ENCODE data around the gene MAPK11.

The MAPK11 gene

DNA sequence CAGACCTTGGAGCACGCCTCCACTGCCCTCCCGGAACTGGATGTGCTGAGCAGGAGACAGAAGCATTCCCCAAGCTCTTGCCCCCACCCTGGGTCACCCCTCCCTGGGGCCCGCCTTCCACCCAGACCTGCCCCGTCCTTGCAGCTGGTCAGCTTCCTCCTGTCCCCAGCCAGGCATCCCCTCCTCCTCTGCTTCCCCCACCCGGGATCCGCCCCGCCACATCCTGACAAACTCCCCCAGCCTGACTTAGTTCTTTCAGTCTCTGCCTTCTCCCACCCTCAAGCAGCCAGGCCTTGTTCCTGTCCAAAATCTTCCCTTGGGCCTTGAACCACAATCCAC is 38.4 kb upstream of the MAPK11 start:
- peak; percentile 55 for TF ChIP-seq POLR2AphosphoS5 (IDR thresholded peaks at IDR 0.05; ENCODE audit: low read depth, low read length)
- peak; percentile 35 for TF ChIP-seq FOXP2 (optimal IDR thresholded peaks at IDR 0.05; ENCODE audit: borderline replicate concordance, extremely low read depth, extremely low read length, insufficient read depth)
- TF ChIP-seq, protein P1, sequence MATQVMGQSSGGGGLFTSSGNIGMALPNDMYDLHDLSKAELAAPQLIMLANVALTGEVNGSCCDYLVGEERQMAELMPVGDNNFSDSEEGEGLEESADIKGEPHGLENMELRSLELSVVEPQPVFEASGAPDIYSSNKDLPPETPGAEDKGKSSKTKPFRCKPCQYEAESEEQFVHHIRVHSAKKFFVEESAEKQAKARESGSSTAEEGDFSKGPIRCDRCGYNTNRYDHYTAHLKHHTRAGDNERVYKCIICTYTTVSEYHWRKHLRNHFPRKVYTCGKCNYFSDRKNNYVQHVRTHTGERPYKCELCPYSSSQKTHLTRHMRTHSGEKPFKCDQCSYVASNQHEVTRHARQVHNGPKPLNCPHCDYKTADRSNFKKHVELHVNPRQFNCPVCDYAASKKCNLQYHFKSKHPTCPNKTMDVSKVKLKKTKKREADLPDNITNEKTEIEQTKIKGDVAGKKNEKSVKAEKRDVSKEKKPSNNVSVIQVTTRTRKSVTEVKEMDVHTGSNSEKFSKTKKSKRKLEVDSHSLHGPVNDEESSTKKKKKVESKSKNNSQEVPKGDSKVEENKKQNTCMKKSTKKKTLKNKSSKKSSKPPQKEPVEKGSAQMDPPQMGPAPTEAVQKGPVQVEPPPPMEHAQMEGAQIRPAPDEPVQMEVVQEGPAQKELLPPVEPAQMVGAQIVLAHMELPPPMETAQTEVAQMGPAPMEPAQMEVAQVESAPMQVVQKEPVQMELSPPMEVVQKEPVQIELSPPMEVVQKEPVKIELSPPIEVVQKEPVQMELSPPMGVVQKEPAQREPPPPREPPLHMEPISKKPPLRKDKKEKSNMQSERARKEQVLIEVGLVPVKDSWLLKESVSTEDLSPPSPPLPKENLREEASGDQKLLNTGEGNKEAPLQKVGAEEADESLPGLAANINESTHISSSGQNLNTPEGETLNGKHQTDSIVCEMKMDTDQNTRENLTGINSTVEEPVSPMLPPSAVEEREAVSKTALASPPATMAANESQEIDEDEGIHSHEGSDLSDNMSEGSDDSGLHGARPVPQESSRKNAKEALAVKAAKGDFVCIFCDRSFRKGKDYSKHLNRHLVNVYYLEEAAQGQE (IDR thresholded peaks at IDR 0.05; ENCODE audit: insufficient read depth in 1 of 2, low read depth in 2 of 2, low read length in 2 of 2), result 0 out of 4 replicates have a peak, but pooled peaks of 1 of the 2 experiments have one; percentile 28
- TF ChIP-seq TAF1 (IDR thresholded peaks at IDR 0.05; ENCODE audit: borderline replicate concordance, insufficient read depth, low read length), result peak; percentile 39; the same call in 1 of the 2 replicates
- 0 out of 2 replicates have a peak, but pooled peaks have one; percentile 59 for TF ChIP-seq SIN3A (IDR thresholded peaks at IDR 0.05; ENCODE audit: borderline replicate concordance, insufficient read depth, low read length)

DNA sequence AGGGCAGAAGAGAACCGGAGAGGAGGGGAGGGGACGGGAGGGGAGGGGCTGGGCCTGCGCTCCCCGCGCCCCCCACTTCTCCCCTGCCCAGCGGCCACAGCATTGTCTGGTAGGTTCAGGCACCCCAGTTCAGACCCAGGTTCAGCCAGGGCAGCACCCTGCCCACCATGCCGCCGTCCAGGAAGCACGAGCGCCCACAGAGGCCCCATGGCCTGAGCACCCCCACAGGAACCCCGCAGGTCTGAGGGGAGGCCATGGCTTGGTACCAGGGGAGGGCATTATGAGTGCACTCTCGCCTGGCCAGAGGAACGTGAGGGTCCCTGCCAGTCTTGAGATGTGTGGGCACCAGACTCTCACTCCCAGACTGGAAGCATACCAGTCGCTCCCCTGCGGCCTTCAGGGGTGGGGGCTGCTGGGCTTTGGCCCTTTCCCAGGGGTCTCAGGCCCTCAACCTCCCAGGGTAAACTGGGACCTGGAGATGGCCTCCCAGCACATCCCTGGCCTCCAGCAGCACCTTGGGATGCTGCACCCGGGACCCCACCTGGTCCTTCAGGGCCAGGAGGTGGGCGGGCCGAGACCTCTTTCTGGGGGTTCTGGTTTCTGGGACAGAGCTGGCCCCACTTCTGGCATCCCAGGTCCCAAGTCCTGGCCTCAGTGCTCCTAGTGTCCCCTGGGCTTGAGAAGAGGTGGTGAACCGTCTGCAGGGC is 37.9 kb upstream of the MAPK11 start:
- TF ChIP-seq TAF1 (IDR thresholded peaks at IDR 0.05; ENCODE audit: borderline replicate concordance, insufficient read depth, low read length) (no peak), SIN3A (IDR thresholded peaks at IDR 0.05; ENCODE audit: borderline replicate concordance, insufficient read depth, low read length) (no peak), FOXP2 (optimal IDR thresholded peaks at IDR 0.05; ENCODE audit: borderline replicate concordance, extremely low read depth, extremely low read length, insufficient read depth) (no peak), POLR2AphosphoS5 (IDR thresholded peaks at IDR 0.05; ENCODE audit: low read depth, low read length) (no peak)
- TF ChIP-seq, protein P1 (IDR thresholded peaks at IDR 0.05; ENCODE audit: insufficient read depth in 1 of 2, low read depth in 2 of 2, low read length in 2 of 2), result no peak

DNA sequence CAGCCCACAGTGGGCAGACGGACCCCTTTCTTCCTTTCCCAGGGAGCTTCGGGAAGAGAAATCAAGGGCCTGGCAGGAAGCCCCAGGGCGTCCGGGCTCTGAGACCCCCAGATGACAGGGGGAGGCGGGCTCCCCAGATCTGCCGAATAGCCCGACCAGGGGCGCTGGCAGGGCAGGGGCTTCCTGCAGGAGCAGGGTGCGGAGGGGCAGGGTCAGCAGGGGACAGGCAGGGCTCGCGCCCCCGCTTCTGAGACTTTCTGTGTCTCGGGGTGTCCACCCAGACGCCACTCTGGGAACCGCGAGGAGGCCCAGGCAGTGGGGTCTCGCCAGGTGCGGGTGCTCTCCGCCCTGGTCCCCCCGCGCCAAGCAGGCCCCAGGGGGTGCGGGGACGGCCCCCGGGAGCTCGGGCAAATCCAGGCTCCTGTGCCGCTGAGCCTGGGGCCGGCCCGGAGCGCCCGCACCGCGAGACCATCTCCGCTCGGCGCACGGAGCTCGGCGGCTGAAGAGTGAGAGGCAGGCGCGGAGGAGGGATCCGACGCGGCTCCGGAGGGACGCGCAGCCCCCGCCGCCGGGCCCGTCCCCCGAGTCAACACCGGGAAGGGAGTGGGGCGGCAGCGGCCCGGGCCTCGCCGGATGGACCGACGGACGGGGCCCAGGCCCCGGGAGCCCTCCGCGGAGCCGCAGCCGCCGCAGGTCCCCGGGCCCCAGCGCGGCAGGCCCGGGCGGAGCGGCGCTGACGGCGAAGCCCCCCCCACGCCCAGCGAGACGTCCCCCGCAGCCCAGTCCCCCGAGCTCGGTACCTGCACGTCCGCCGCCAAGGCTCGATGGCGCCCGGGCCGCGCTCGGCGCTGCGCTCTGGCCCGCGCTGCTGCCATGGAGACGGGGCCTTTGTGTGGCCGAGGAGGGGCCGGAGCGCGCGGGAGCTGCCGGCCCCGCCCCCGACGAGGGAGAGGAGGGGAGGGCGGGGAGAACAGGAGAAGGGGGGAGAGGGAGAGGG is 36.9 kb upstream of the MAPK11 start, which contains the start of gene PLXNB2:
Gene PLXNB2, minus strand, starts transcription at position 894 of the 997 bp plus-strand sequence. CDS start 17,062 bp downstream, outside the sequence.
- TF ChIP-seq TAF1 (IDR thresholded peaks at IDR 0.05; ENCODE audit: borderline replicate concordance, insufficient read depth, low read length) (no peak), POLR2AphosphoS5 (IDR thresholded peaks at IDR 0.05; ENCODE audit: low read depth, low read length) (peak; percentile 55; the same call in 1 of the 2 replicates)
- TF ChIP-seq, protein P1 (IDR thresholded peaks at IDR 0.05; ENCODE audit: insufficient read depth in 1 of 2, low read depth in 2 of 2, low read length in 2 of 2), result no peak

DNA sequence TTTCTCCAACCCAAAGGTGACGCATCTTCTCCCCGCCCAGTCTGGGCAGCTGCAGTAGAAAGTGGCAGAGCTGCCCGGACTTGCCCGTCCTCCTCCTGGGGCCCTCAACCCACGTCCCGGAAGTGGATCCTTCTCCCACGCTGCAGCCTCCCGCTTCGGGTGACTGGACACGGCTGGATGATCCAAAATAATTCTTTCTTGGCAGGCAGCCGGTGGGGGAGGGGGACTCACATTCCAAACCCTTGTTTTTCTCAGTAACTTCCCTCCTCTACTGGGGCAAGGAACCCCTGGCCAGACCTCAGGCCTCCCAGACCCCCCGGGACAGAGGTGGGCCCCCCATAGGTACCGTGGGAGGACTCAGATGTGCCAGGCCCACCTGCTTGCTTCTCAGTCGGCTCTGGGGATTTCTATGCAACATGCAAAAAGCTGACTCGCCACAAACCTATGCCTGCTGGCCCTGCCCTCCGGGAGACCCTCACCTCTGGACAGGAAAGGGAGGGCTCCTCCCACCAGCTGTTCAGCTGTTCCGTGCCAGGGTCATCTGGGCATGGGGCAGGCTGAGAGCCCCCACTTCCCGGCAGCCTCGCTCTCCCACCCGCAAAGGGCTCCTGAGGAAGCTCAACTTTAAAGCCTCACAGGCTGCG is 35.9 kb upstream of the MAPK11 start:
- TF ChIP-seq, protein P1 (IDR thresholded peaks at IDR 0.05; ENCODE audit: insufficient read depth in 1 of 2, low read depth in 2 of 2, low read length in 2 of 2), result peak in 1 of 2 experiments; percentile 63; a peak in 1 of 4 replicates
- TF ChIP-seq FOXP2 (optimal IDR thresholded peaks at IDR 0.05; ENCODE audit: borderline replicate concordance, extremely low read depth, extremely low read length, insufficient read depth), result no peak

Data from PFSK-1 (cell line).